ENCODE measurements around the gene AQP12B.

- TF ChIP-seq POLR2A (IDR thresholded peaks at IDR 0.05; ENCODE audit: low read depth, low read length) (no peak), POLR2AphosphoS5 (IDR thresholded peaks at IDR 0.05; ENCODE audit: low read depth, low read length) (no peak)
Measured at GRCh38 chr2:240727913-240728312, 45.2 kb upstream of the AQP12B start.
